HG02642 (cell line): ENCODE data around the gene MX1.
A peak's percentile ranks its signal among the peaks of the same experiment; 100 is the strongest.
"Not testable (repeated sequence)": the region's sequence is repeated elsewhere in the genome, so short reads cannot be mapped to it uniquely, and the experiment has no call there.

Source experiments
- ATAC-seq: cut with Tn5 transposase; IDR thresholded peaks from one replicate; pipeline ENCODE4 v1.9.1; 2021; ENCODE audit warnings: mild to moderate bottlenecking; ENCODE audit not compliant: unreplicated experiment, poor library complexity

Gene MX1

GRCh38 chr21:41405321-41405720, 20.7 kb upstream of the MX1 start:
- no peak for ATAC-seq

GRCh38 chr21:41406340-41406739, 19.7 kb upstream of the MX1 start:
- no peak for ATAC-seq

- ATAC-seq = no peak
These were observed 18.2 kb upstream of the MX1 start for GRCh38 chr21:41407541-41408460.

GRCh38 chr21:41410361-41410760, 15.7 kb upstream of the MX1 start:
- ATAC-seq = no peak

- ATAC-seq = no peak
These were observed 15.1 kb upstream of the MX1 start for GRCh38 chr21:41410767-41411448.

GRCh38 chr21:41411449-41412089, 14.5 kb upstream of the MX1 start:
- ATAC-seq = no peak

- not testable (repeated sequence) for ATAC-seq
These were observed 8.5 kb upstream of the MX1 start for GRCh38 chr21:41417505-41417904.

GRCh38 chr21:41418393-41418792, 7.6 kb upstream of the MX1 start:
- no peak for ATAC-seq

GRCh38 chr21:41418956-41419680, 6.9 kb upstream of the MX1 start:
- no peak for ATAC-seq

- ATAC-seq = peak; percentile 81
These were observed 5.8 kb upstream of the MX1 start for GRCh38 chr21:41419921-41420862.

- ATAC-seq = not testable (repeated sequence)
These were observed 5.0 kb upstream of the MX1 start for GRCh38 chr21:41420998-41421397.

GRCh38 chr21:41422546-41423304, 3.3 kb upstream of the MX1 start:
- ATAC-seq = no peak

- ATAC-seq = not testable (repeated sequence)
These were observed 2.8 kb upstream of the MX1 start for GRCh38 chr21:41423305-41423636.

- ATAC-seq = peak; percentile 2
These were observed 468 bp upstream of the MX1 start for GRCh38 chr21:41425588-41425953.

GRCh38 chr21:41426676-41427404, 801 bp downstream of the MX1 start:
- ATAC-seq = peak; percentile 16

GRCh38 chr21:41427556-41427955, 1.5 kb downstream of the MX1 start:
- ATAC-seq = no peak

GRCh38 chr21:41428311-41428710, 2.3 kb downstream of the MX1 start:
- ATAC-seq = no peak

- ATAC-seq = no peak
These were observed 2.8 kb downstream of the MX1 start for GRCh38 chr21:41428847-41429246.
